DMS114 treated with DMSO at 0.1 percent for 48 hours (cell line): ENCODE data around the gene TOX3.

Experiments used
- DNase-seq: peaks from one replicate; lab custom pipeline; 2025; ENCODE audit not compliant: unreplicated experiment; lab: John Stamatoyannopoulos, UW

Gene TOX3

GRCh38 chr16:52455549-52456277, 91.2 kb downstream of the TOX3 start:
- DNase-seq = no peak

GRCh38 chr16:52453644-52454043, 93.3 kb downstream of the TOX3 start:
- no peak for DNase-seq

- DNase-seq = no peak
Observed at GRCh38 chr16:52451971-52452421, 94.9 kb downstream of the TOX3 start.

- no peak for DNase-seq
Observed at GRCh38 chr16:52450916-52451315, 96.0 kb downstream of the TOX3 start.

GRCh38 chr16:52450241-52450640, 96.7 kb downstream of the TOX3 start:
- DNase-seq = no peak

GRCh38 chr16:52446080-52446479, 100.9 kb downstream of the TOX3 start:
- DNase-seq = no peak

GRCh38 chr16:52441886-52442285, 105.1 kb downstream of the TOX3 start:
- DNase-seq = no peak

- no peak for DNase-seq
Observed at GRCh38 chr16:52440248-52440647, 106.7 kb downstream of the TOX3 start.

- no peak for DNase-seq
Observed at GRCh38 chr16:52439750-52440149, 107.2 kb downstream of the TOX3 start.

- no peak for DNase-seq
Observed at GRCh38 chr16:52439171-52439701, 107.7 kb downstream of the TOX3 start.

GRCh38 chr16:52437277-52437670, 109.7 kb downstream of the TOX3 start:
- no peak for DNase-seq

- DNase-seq = no peak
Observed at GRCh38 chr16:52436339-52437276, 110.3 kb downstream of the TOX3 start.

- DNase-seq = no peak
Observed at GRCh38 chr16:52434224-52434623, 112.7 kb downstream of the TOX3 start.

GRCh38 chr16:52433643-52434042, 113.3 kb downstream of the TOX3 start:
- DNase-seq = no peak

GRCh38 chr16:52424591-52424990, 122.4 kb downstream of the TOX3 start:
- DNase-seq = no peak

GRCh38 chr16:52422307-52422706, 124.6 kb downstream of the TOX3 start:
- no peak for DNase-seq

- no peak for DNase-seq
Observed at GRCh38 chr16:52418201-52418600, 128.7 kb downstream of the TOX3 start.

- no peak for DNase-seq
Observed at GRCh38 chr16:52416888-52417287, 130.1 kb downstream of the TOX3 start.

- DNase-seq = no peak
Observed at GRCh38 chr16:52411011-52411410, 135.9 kb downstream of the TOX3 start.

GRCh38 chr16:52408191-52408845, 138.6 kb downstream of the TOX3 start:
- DNase-seq = no peak

- DNase-seq = no peak
Observed at GRCh38 chr16:52407778-52408177, 139.2 kb downstream of the TOX3 start.
